ENCODE data around the gene BRAT1. TPM values are rescaled to one million over a fixed set of nuclear protein-coding genes. Genes with fewer than 3 reads are reported as not detected.
A peak's percentile ranks its signal among the peaks of the same experiment; 100 is the strongest.

Gene BRAT1
- total RNA-seq, 1 donor from 2014 or later: 66.0 TPM

- H3K36me3 ChIP-seq: no peaks in the 10 kb centered on the region
- H3K4me1 ChIP-seq: peaks cover 46% of the 10 kb centered on the region
- intact Hi-C loops (cut with DNase I): no loop called here
- H3K4me3 ChIP-seq: no peak overlapping the region
- DNase-seq (ENCODE audit: extremely low spot score in 2 of 2): no peak
- H3K27me3 ChIP-seq: no peaks in the 10 kb centered on the region
- H3K27ac ChIP-seq: peak overlapping the region; percentile 79
- no peaks in the 10 kb centered on the region for H3K9me3 ChIP-seq
- TF ChIP-seq POLR2AphosphoS5 (IDR thresholded peaks at IDR 0.05; ENCODE audit: insufficient read depth in 1 of 2, low read depth in 1 of 2) (no peak), POLR2A (IDR thresholded peaks at IDR 0.05) (no peak), CTCF (IDR thresholded peaks at IDR 0.05) (no peak)
Measured at GRCh38 chr7:2488681-2489080, 66.6 kb downstream of the BRAT1 start.

- Histone ChIP-seq H3K9me3 (no peaks in the 10 kb centered on the region), H3K4me3 (no peak overlapping the region), H3K27ac (peak overlapping the region; percentile 79), H3K27me3 (no peaks in the 10 kb centered on the region), H3K36me3 (no peaks in the 10 kb centered on the region), H3K4me1 (peaks cover 42% of the 10 kb centered on the region)
- intact Hi-C loops (cut with DNase I): no loop called here
- DNase-seq (ENCODE audit: extremely low spot score in 2 of 2): no peak
- TF ChIP-seq POLR2AphosphoS5 (IDR thresholded peaks at IDR 0.05; ENCODE audit: insufficient read depth in 1 of 2, low read depth in 1 of 2) (peak in 1 of 2 donors; percentile 57), CTCF (IDR thresholded peaks at IDR 0.05) (no peak), POLR2A (IDR thresholded peaks at IDR 0.05) (peak in 1 of 2 donors; percentile 1)
Measured at GRCh38 chr7:2488272-2488645, 67.1 kb downstream of the BRAT1 start.

Small RNA genes within 50 kb of the gene (microRNA-seq; reads per million reads assigned to microRNA genes)
- not detected for gene MIR4648 (ENCODE audit: borderline number of aligned reads, borderline replicate concordance)

Small RNA genes within 50 kb of the gene (small RNA-seq; reads per million reads assigned to genes)
- gene MIR4648: not detected

Other genes with a start within 250 kb of the BRAT1 start
- 8.3 TPM for gene SNX8, start 241.1 kb downstream of the BRAT1 start, total RNA-seq
- 90.8 TPM for gene EIF3B, start 200.7 kb downstream of the BRAT1 start, total RNA-seq
- gene CHST12, start 151.9 kb downstream of the BRAT1 start, total RNA-seq: 26.3 TPM
- gene GRIFIN, start 79.1 kb downstream of the BRAT1 start, total RNA-seq: not detected
- 36.8 TPM for gene LFNG, start 35.8 kb downstream of the BRAT1 start, total RNA-seq
- 5.2 TPM for gene IQCE, start 3.5 kb upstream of the BRAT1 start, total RNA-seq
- gene TTYH3, start 76.5 kb upstream of the BRAT1 start, total RNA-seq: 33.9 TPM
- 1.2 TPM for gene AMZ1, start 132.7 kb upstream of the BRAT1 start, total RNA-seq

Measured in vagina (tissue), 2 donors.